Globus pallidus (tissue), 1 donor: ENCODE measurements around the gene FHOD1.

Experiments used
- DNase-seq: peaks from one replicate; pipeline ENCODE4 v3.0.0-alpha.2; 2015; ENCODE audit warnings: low spot score

FHOD1 gene

DNA sequence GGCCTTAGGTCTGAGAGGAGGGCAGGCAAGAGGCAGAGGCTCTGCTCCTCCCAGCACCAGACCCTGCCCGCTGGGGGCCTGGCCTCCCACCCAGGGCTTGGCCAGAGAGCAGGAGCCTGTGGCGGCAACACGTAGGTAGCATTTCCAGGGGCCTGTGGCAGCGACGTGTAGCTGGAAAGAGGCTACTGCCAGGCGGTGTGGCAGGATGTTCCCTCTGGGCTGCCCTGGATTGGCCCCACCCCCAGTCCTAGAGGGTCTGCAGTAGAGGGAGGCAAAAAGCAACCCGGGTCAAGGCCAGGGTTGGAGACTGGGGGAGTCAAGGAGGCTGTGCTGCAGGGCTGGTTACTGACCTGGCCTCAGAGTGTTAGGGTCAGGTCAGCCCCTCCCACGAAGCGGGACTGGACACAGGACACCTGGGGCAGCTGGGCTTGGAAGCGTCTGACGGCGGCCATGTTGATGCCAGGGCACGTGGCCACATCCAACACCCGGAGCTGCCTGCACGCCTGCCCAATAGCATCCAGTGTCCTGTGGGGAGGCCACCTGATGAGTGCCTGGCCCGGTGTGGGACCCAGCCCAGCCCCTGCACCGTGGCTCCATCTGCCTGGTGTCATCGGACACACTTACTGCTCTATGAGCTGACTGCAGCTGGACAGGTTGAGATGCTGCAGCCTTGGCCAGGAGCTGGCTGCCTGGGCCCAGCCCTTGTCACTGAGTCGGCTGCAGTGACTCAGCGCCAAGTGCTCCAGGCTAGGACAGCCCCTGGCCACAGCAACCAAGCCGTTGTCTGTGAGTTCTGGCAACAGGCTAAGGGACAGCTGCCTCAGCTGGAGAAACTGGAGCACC lies 39.8 kb downstream of the FHOD1 start:
- no peak for DNase-seq

DNA sequence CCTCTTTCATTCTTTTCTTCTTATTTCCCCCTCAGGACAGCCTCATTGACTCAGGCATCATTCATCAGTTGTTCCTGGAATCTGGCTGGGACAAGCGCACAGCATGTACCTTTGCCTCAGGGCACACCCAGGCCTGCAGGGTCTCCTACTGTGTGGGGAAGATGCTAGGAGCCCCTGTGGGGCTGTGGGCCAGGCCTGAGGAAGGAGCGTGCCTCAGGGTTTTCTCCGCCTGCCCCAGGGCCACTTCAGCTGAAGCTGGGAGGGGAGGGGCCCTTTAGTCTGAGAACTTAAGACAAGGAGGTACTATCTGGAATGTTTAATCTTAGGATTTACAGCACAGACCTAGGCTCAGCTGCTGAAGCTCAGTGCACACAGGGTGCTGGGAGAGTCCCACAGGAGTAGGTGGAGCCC lies 40.4 kb downstream of the FHOD1 start:
- no peak for DNase-seq

GRCh38 chr16:67206129-67206837 lies 41.0 kb downstream of the FHOD1 start:
- DNase-seq, result no peak

GRCh38 chr16:67204076-67204475 lies 43.2 kb downstream of the FHOD1 start:
- no peak for DNase-seq

DNA sequence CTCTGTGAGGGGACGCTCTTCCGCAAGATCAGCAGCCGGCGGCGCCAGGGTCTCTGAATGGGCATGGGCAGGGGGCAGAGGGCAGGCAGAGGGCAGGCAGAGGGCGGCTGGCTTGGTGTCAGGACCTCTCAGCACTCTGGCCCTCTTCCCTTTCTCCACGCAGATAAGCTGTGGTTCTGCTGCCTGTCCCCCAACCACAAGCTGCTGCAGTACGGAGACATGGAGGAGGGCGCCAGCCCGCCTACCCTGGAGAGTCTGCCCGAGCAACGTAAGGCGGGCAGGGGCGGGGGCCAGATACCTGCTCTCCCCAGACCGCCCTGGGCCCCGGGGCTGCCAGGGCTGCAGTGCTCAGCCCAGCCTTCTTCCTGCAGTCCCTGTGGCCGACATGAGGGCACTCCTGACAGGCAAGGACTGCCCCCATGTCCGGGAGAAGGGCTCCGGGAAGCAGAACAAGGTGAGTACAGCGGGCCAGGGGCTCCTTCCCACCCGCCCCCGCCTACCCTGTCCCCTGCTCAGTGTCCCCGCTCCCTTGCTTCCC lies 44.3 kb downstream of the FHOD1 start:
- no peak for DNase-seq

- no peak for DNase-seq
These were observed 44.9 kb downstream of the FHOD1 start for GRCh38 chr16:67202426-67202825.

- DNase-seq, result no peak
These were observed 45.6 kb downstream of the FHOD1 start for GRCh38 chr16:67201411-67202345.

- no peak for DNase-seq
These were observed 46.8 kb downstream of the FHOD1 start for GRCh38 chr16:67200491-67200890.

DNA sequence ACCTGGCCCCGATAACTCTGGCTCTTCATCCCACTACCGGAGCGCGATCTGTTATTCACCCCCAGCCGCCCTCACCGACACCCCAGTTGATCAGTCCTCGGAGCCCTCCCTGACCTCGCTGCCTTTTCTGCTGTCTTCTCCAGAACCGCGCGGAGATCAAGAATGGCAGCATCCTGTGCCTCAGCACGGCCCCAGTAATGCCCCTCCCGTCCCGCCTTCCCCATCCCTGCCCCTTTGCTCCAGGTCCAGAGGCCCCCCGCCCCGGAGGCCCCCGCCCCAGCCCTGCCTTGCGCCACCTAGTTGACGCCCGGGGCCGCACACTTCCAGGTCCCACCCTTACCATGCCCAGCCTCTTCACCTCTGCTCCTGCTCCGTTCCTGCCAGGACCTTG lies 47.5 kb downstream of the FHOD1 start:
- no peak for DNase-seq

- DNase-seq, result no peak
These were observed 48.1 kb downstream of the FHOD1 start, which contains the start of gene ELMO3 for GRCh38 chr16:67199011-67199807. Gene ELMO3 (plus strand): TSS chr16:67199131. CDS start chr16:67199327, 196 bp downstream.

GRCh38 chr16:67198238-67198734 lies 49.0 kb downstream of the FHOD1 start:
- peak; percentile 42 for DNase-seq

- DNase-seq, result no peak
These were observed 49.6 kb downstream of the FHOD1 start for GRCh38 chr16:67197704-67198103.

- no peak for DNase-seq
These were observed 50.4 kb downstream of the FHOD1 start for GRCh38 chr16:67196881-67197280.

GRCh38 chr16:67195676-67196075 lies 51.6 kb downstream of the FHOD1 start:
- no peak for DNase-seq

DNA sequence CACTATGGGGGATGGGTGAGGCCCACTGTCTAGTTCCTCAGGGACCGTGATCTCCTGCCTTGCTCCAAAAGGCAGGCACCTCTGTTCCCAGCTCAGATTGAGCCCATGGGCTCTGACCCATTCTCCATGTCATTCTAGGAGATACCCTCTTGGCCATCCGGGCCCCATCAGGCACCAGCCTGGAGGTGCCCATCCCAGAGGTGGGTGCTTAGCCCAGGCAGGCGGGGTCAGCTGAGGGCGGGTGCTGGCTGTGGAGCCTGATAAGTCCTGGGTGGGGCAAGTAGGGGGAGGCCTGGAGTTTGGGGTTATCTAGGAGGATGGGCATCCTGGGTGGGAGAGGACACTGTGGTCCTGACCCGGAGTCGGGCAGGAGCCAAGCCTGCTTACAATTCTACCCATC lies 53.0 kb downstream of the FHOD1 start:
- no peak for DNase-seq

- DNase-seq, result no peak
These were observed 53.7 kb downstream of the FHOD1 start for GRCh38 chr16:67193536-67193935.

DNA sequence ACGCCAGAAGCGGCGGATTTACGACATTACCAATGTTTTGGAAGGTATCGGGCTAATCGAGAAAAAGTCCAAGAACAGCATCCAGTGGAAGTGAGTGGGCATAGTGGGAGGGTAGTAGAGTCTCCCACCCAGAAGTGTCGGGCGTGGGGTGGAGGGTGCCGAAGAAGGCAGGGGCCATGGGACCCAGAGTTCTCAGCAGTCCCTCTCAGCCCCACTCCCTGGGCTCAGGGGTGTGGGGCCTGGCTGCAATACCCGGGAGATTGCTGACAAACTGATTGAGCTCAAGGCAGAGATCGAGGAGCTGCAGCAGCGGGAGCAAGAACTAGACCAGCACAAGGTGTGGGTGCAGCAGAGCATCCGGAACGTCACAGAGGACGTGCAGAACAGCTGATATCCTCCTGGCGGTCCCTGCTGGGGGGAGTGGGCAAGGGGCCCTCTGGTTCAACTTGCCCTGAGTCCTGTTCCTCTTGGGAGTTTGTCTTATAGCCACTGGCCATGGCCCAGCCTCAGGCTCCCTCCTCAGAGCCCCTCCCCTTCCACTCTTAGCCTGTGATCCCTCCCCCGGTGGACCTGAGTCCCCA lies 54.4 kb downstream of the FHOD1 start:
- DNase-seq, result no peak

GRCh38 chr16:67191995-67192681 lies 55.1 kb downstream of the FHOD1 start, which contains the start of gene E2F4:
Gene E2F4 (plus strand): TSS chr16:67192155. CDS start chr16:67192228, 73 bp downstream.
- DNase-seq, result peak; percentile 91

DNA sequence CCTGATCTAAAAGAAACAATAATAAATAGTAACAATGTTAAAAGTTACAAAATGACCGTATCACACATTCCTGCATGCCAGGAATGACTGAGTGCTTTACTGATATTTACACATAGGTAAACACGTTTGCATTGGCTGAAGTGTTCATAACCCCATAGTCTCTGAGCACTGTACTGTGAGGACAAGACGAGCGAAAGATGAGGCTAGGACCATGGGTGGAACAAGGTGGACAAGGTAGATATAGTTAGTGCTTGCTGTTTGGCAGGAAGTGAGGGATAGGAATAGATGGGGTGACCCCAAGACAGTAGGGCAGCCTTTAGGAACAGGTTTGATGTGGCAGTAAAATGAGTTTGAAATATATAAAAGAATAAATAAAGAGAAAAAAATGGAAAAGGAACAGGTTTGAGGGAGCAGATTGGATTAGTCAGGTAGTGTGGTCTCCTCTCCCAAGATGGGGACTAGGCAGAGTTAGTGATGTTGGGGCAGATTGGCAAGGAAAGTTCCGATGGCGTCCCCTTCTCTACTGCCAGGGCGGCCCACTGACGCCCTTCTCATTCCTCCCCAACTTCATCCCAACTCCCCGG lies 55.8 kb downstream of the FHOD1 start:
- DNase-seq, result no peak
